CD4-positive, alpha-beta memory T cell (primary cell): ENCODE measurements around the gene GFRA1. TPM values are rescaled to one million over a fixed set of nuclear protein-coding genes. Genes with fewer than 3 reads are reported as not detected.

Source experiments
- CTCF ChIA-PET: fragments of 350-600 bp; sonication (Branson Sonifier 250); formaldehyde crosslinking; loops from one replicate; lab custom pipeline; 2021; ENCODE audit warnings: inconsistent platforms; ENCODE audit not compliant: partially characterized antibody; lab: Charles Lee
- POLR2A ChIA-PET: fragments of 350-600 bp; sonication (Branson Sonifier 250); formaldehyde crosslinking; loops from one replicate; lab custom pipeline; 2021; ENCODE audit not compliant: partially characterized antibody; lab: Charles Lee
- DNase-seq, 5 donors: peaks; one replicate each; pipeline versions ENCODE4 v3.0.0 to v3.0.0-alpha.2; 2020 to 2022; ENCODE audit warnings: mixed read lengths in 1 of 5
- H3K27ac ChIP-seq: one replicate; pipeline ENCODE4 v1.7.0; 2013; ENCODE audit warnings: low read depth, low read length
- H3K27me3 ChIP-seq: 2 replicates; pipeline ENCODE4 v1.7.0; 2013; ENCODE audit warnings: mild to moderate bottlenecking, low read length, moderate library complexity; ENCODE audit not compliant: insufficient read depth
- H3K36me3 ChIP-seq: 2 replicates; pipeline ENCODE4 v1.7.0; 2013; ENCODE audit warnings: mild to moderate bottlenecking, low read length, moderate library complexity; ENCODE audit not compliant: insufficient read depth
- H3K4me1 ChIP-seq: 2 replicates; pipeline ENCODE4 v1.7.0; 2013; ENCODE audit warnings: mild to moderate bottlenecking, low read length, moderate library complexity; ENCODE audit not compliant: insufficient read depth
- H3K4me3 ChIP-seq, 2 donors: one replicate each; pipeline ENCODE4 v1.7.0; 2013; ENCODE audit warnings: low read length in 2 of 2, mild to moderate bottlenecking in 1 of 2
- H3K9me3 ChIP-seq, 2 donors: one replicate each; pipeline ENCODE4 v1.7.0; 2013; ENCODE audit warnings: low read length in 2 of 2, control low read depth in 1 of 2; ENCODE audit not compliant: control insufficient read depth in 1 of 2
- H3K27ac Mint-ChIP-seq, 7 donors: one replicate each; pipeline ENCODE4 v1.8.0; 2020 to 2021; ENCODE audit warnings: mixed read lengths in 7 of 7, mild to moderate bottlenecking in 6 of 7, inconsistent platforms in 3 of 7, moderate library complexity in 3 of 7
- H3K27me3 Mint-ChIP-seq, 2 donors: one replicate each; pipeline ENCODE4 v1.8.0; 2020 to 2021; ENCODE audit warnings: mixed read lengths in 2 of 2
- H3K36me3 Mint-ChIP-seq, 2 donors: one replicate each; pipeline ENCODE4 v1.8.0; 2020 to 2021; ENCODE audit warnings: mixed read lengths in 2 of 2, inconsistent platforms in 1 of 2, mild to moderate bottlenecking in 1 of 2
- H3K4me1 Mint-ChIP-seq, 4 donors: one replicate each; pipeline ENCODE4 v1.8.0; 2020 to 2021; ENCODE audit warnings: mixed read lengths in 4 of 4, mild to moderate bottlenecking in 1 of 4
- H3K4me3 Mint-ChIP-seq, 8 donors: one replicate each; pipeline ENCODE4 v1.8.0; 2020 to 2021; ENCODE audit warnings: mixed read lengths in 8 of 8, mild to moderate bottlenecking in 7 of 8, moderate library complexity in 6 of 8, inconsistent platforms in 3 of 8
- H3K9me3 Mint-ChIP-seq, 8 donors: one replicate each; pipeline ENCODE4 v1.8.0; 2020 to 2021; ENCODE audit warnings: mixed read lengths in 8 of 8, mild to moderate bottlenecking in 5 of 8, inconsistent platforms in 3 of 8, moderate library complexity in 1 of 8
- intact Hi-C: fragments of 100-400 bp; cut with micrococcal nuclease; formaldehyde crosslinking; loops from one replicate; pipeline ENCODE4 v1.15.1; 2023
- polyA plus RNA-seq, 2 donors: library from polyadenylated mRNA; unstranded; fragments of 300-500 nt; fragmentation: Illumina TruSeq; gene quantifications; one replicate each; pipeline ENCODE4 v1.2.3, GENCODE V29; 2021
- total RNA-seq, 2 experiments: library from RNA; stranded (reverse); gene quantifications; one replicate each; pipeline ENCODE4 v1.2.3, GENCODE V29; 2021

The GFRA1 gene
- total and polyA plus RNA-seq, 4 experiments from 2014 or later, result not detected

DNA sequence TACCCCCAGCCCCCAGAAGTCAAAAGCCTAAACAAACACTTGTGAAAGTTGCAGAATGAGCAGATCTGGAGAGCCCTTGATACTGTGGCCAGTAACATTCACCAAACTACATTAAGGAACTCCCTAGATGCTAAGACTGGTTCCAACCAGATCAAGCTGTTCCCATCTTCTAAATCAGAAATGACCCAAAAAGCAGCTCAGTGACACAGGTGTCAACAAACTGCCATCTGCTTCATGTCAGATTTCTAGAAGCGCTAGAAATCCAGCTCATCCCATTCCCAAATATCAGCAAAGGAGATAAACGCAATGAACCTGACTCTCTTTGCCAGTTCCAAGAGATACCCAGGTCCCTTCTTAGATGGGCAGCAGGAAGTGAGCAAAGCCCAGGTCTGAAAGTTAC lies 90.6 kb downstream of the GFRA1 start:
- Mint-ChIP-seq H3K27ac (no peak overlapping the region), H3K36me3 (no peaks in the 10 kb centered on the region), H3K4me3 (no peak overlapping the region), H3K27me3 (peaks cover 0 to 1% of the 10 kb centered on the region in 2 donors), H3K9me3 (peaks cover 0 to 3% (median 0%) of the 10 kb centered on the region in 8 donors), H3K4me1 (no peaks in the 10 kb centered on the region)
- intact Hi-C loops, result no loop called here
- no peak for DNase-seq
- POLR2A ChIA-PET, result no interaction called here
- H3K4me1 ChIP-seq, result no peaks in the 10 kb centered on the region
- H3K9me3 ChIP-seq, result no peaks in the 10 kb centered on the region
- H3K4me3 ChIP-seq, result no peak overlapping the region
- H3K27me3 ChIP-seq, result no peaks in the 10 kb centered on the region
- no peak overlapping the region for H3K27ac ChIP-seq
- CTCF ChIA-PET, result interaction anchor here (1.0 kb wide), 1 partner anchor 8 kb away, joined by 3 read pairs; no protein-coding TSS in a partner anchor
- H3K36me3 ChIP-seq, result no peaks in the 10 kb centered on the region

DNA sequence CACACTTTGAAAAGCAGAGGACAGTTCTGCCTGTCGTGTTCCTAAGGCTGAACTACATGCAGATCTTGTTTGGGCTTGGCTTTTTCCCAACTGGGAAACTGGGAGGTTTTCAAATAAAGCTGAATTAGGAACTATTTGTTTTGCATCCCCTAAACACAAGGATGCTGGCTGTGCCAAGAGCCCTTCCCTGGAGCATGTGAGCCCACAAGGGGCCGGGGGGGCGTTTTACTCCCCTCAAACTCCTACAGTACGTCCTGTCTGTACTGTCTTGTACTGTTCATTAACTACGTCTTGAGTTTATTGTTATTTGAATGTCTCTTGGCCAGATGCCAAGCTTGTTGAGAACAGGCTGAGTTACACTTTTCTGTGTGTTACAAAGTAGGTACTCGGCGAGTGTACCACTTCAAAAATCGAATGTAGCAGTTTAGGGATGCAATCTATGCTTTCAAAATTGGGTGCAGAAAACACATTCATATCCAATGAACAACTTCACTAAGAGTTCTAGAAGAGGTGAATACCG lies 94.9 kb downstream of the GFRA1 start:
- no peaks in the 10 kb centered on the region for H3K36me3 Mint-ChIP-seq

DNA sequence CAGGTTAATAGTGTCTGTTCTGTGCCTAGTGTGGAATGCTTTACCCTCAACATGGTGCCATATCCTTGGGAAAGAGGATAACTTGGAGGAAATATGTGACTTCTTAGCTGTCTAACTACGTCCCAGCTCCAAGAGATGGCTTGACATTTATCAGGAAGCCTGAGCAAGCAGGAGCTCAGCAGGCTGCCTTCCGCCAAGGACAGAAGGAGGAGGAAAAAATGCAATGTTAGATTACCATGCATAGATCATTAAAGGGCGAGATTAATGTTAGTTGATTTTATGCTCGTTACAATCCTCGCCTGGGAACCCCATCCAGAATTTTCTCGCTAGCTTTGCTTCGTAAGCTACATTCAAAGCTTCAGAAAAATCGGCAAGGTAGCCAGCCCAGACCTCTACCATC lies 97.8 kb downstream of the GFRA1 start:
- Histone ChIP-seq H3K9me3 (no peaks in the 10 kb centered on the region), H3K36me3 (no peaks in the 10 kb centered on the region), H3K27ac (no peak overlapping the region), H3K27me3 (no peaks in the 10 kb centered on the region), H3K4me1 (no peaks in the 10 kb centered on the region), H3K4me3 (no peak overlapping the region)
- Mint-ChIP-seq H3K4me1 (no peaks in the 10 kb centered on the region), H3K36me3 (no peaks in the 10 kb centered on the region), H3K27me3 (peaks cover 0 to 3% of the 10 kb centered on the region in 2 donors), H3K4me3 (no peak overlapping the region), H3K9me3 (peaks cover 0 to 5% (median 0%) of the 10 kb centered on the region in 8 donors), H3K27ac (no peak overlapping the region)
- no peak for DNase-seq
- intact Hi-C loops, result no loop called here
- ChIA-PET POLR2A (no interaction called here), CTCF (no interaction called here)

More for the DNA sequence above, 94.9 kb downstream of the GFRA1 start:
- H3K27ac ChIP-seq, result no peak overlapping the region
- Mint-ChIP-seq H3K27me3 (peaks cover 0 to 1% of the 10 kb centered on the region in 2 donors), H3K27ac (no peak overlapping the region), H3K4me1 (no peaks in the 10 kb centered on the region), H3K9me3 (peaks cover 0 to 5% (median 0%) of the 10 kb centered on the region in 8 donors), H3K4me3 (no peak overlapping the region)
- CTCF ChIA-PET, result no interaction called here
- intact Hi-C loops, result no loop called here
- H3K9me3 ChIP-seq, result no peaks in the 10 kb centered on the region
- H3K27me3 ChIP-seq, result no peaks in the 10 kb centered on the region
- no peaks in the 10 kb centered on the region for H3K4me1 ChIP-seq
- H3K4me3 ChIP-seq, result no peak overlapping the region
- no peak for DNase-seq
- H3K36me3 ChIP-seq, result no peaks in the 10 kb centered on the region
- POLR2A ChIA-PET, result no interaction called here

DNA sequence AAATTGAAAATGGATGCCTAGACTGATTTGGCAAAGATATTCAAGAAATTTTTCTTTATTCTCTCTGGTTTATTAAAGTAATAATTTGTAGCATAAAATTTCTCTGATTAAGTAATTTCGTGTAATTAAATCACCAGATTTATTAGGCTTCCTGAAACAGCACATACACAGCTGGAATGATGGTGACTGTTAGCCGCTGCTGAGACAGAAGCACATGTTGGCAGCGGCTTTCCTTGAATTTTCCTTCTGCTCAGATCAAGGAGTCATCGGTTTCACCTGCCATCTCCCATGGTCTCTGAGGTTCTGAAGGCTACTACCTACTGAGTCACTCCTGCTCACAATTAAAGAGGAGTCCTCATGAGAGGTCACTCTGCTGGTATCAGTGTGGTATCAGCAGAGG lies 101.5 kb downstream of the GFRA1 start:
- Mint-ChIP-seq H3K4me3 (no peak overlapping the region), H3K36me3 (no peaks in the 10 kb centered on the region), H3K4me1 (no peaks in the 10 kb centered on the region), H3K9me3 (peaks cover 0 to 6% (median under 1%) of the 10 kb centered on the region in 8 donors), H3K27ac (no peak overlapping the region), H3K27me3 (peaks cover 0 to 1% of the 10 kb centered on the region in 2 donors)
- CTCF ChIA-PET, result no interaction called here
- POLR2A ChIA-PET, result no interaction called here
- no peak for DNase-seq
- no peak overlapping the region for H3K27ac ChIP-seq
- no peaks in the 10 kb centered on the region for H3K4me1 ChIP-seq
- no peaks in the 10 kb centered on the region for H3K9me3 ChIP-seq
- no peaks in the 10 kb centered on the region for H3K27me3 ChIP-seq
- no peaks in the 10 kb centered on the region for H3K36me3 ChIP-seq
- H3K4me3 ChIP-seq, result no peak overlapping the region
- intact Hi-C loops, result no loop called here

DNA sequence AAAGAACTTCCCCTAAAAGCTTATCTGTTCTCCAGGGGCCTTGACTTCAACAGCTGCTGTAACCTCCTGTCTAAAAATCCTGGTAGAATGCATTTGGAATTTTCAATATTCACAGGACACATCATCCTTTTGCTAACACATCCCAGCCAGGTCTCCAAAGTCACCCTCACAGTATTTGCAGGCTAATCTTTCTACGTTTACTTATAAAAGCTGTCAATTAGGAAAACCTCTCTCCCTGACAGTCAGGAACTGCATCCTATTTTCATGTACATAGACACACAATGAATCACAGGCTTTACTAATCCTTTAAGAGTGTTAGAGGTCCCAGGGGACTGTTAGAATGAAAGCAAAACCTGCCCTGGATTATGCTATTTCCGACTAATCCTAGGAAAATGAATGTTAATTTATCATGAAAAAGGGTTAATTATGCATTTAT lies 102.2 kb downstream of the GFRA1 start:
- Histone ChIP-seq H3K36me3 (no peaks in the 10 kb centered on the region), H3K27ac (no peak overlapping the region), H3K27me3 (no peaks in the 10 kb centered on the region), H3K4me3 (no peak overlapping the region), H3K4me1 (no peaks in the 10 kb centered on the region), H3K9me3 (no peaks in the 10 kb centered on the region)
- H3K36me3 Mint-ChIP-seq, result no peaks in the 10 kb centered on the region
- H3K27ac Mint-ChIP-seq, result no peak overlapping the region
- no peak for DNase-seq
- no peaks in the 10 kb centered on the region for H3K4me1 Mint-ChIP-seq
- ChIA-PET CTCF (no interaction called here), POLR2A (no interaction called here)
- intact Hi-C loops, result no loop called here
- H3K9me3 Mint-ChIP-seq, result peaks cover 0 to 13% (median 3%) of the 10 kb centered on the region in 8 donors
- H3K4me3 Mint-ChIP-seq, result no peak overlapping the region
- H3K27me3 Mint-ChIP-seq, result peaks cover 0 to 1% of the 10 kb centered on the region in 2 donors

DNA sequence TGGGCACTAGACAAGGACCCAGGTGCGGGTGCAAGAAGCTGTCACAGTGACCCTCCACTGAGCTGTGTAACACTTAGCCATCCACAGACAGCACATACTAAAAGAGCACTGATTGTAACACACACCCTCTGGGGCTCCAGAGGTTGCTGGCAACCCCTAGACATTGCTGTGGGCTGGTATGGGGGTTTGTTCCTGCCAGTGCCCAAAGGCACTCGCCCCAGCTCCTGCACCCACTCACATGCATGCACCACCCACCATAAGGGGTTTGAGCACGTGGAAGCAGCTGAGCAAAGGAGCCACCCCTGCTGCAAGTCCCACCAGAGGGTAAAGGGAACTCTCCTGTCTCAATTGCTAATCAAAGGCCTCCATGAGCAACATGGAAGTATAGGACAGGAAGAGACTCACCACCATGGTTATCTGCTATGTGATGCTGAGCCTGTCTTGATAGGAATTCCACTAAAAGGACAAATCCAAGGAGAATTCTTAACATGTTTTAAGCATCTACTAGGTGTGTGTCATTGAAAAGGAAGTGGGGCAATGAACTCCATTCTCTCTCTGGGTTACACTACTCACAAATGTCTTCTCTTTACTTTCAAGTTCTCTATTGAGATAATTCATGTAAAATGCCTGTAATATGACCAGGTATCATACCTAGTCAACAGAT lies 103.1 kb downstream of the GFRA1 start:
- H3K4me1 Mint-ChIP-seq, result no peaks in the 10 kb centered on the region
- H3K4me1 ChIP-seq, result no peaks in the 10 kb centered on the region
- no peaks in the 10 kb centered on the region for H3K36me3 Mint-ChIP-seq
- H3K4me3 Mint-ChIP-seq, result no peak overlapping the region
- H3K9me3 Mint-ChIP-seq, result peaks cover 0 to 14% (median 3%) of the 10 kb centered on the region in 8 donors
- no peaks in the 10 kb centered on the region for H3K9me3 ChIP-seq
- ChIA-PET POLR2A (no interaction called here), CTCF (no interaction called here)
- peaks cover 0 to 1% of the 10 kb centered on the region in 2 donors for H3K27me3 Mint-ChIP-seq
- no peak overlapping the region for H3K4me3 ChIP-seq
- no peak overlapping the region for H3K27ac ChIP-seq
- no peak for DNase-seq
- no peak overlapping the region for H3K27ac Mint-ChIP-seq
- no peaks in the 10 kb centered on the region for H3K27me3 ChIP-seq
- no peaks in the 10 kb centered on the region for H3K36me3 ChIP-seq
- intact Hi-C loops, result no loop called here

DNA sequence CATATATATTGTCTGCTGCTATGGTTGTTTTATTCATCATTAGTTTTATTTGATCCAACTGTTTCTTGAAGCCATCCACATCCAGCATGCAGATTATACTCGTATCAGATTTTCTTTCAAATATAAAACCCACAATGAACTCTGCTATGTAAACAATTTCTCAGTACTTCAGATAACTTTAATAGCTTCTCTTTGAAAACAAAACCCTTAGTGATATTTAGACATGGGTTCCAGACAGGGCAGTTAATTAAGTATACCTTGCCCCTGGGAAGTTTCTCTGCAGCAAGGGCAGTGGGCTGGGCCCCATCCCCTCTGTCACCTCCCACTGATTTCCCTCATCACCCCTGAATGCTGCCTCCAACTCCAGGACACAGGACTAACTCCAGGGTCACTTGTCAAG lies 104.3 kb downstream of the GFRA1 start:
- CTCF ChIA-PET, result no interaction called here
- Mint-ChIP-seq H3K9me3 (peaks cover 0 to 16% (median 3%) of the 10 kb centered on the region in 8 donors), H3K27ac (no peak overlapping the region), H3K4me3 (no peak overlapping the region), H3K4me1 (no peaks in the 10 kb centered on the region), H3K36me3 (no peaks in the 10 kb centered on the region), H3K27me3 (peaks cover 0 to 1% of the 10 kb centered on the region in 2 donors)
- no peaks in the 10 kb centered on the region for H3K9me3 ChIP-seq
- no peak overlapping the region for H3K4me3 ChIP-seq
- H3K27me3 ChIP-seq, result no peaks in the 10 kb centered on the region
- H3K36me3 ChIP-seq, result no peaks in the 10 kb centered on the region
- no peak overlapping the region for H3K27ac ChIP-seq
- intact Hi-C loops, result no loop called here
- no peaks in the 10 kb centered on the region for H3K4me1 ChIP-seq
- DNase-seq, result no peak
- POLR2A ChIA-PET, result no interaction called here
